Colonic mucosa (tissue), 4 donors: ENCODE measurements around the gene NAPA. TPM values are rescaled to one million over a fixed set of nuclear protein-coding genes. Genes with fewer than 3 reads are reported as not detected.

ENCODE experiments used
- DNase-seq: peaks from one replicate; pipeline ENCODE4 v3.0.0-alpha.2; 2020
- H3K27ac ChIP-seq: fragments of 200-600 bp; one replicate; pipeline ENCODE4 v1.8.0; 2021
- H3K27me3 ChIP-seq: fragments of 200-600 bp; one replicate; pipeline ENCODE4 v1.8.0; 2021
- H3K36me3 ChIP-seq: fragments of 200-600 bp; one replicate; pipeline ENCODE4 v1.8.0; 2021
- H3K4me1 ChIP-seq: fragments of 200-600 bp; one replicate; pipeline ENCODE4 v1.8.0; 2021; ENCODE audit warnings: mild to moderate bottlenecking
- H3K4me3 ChIP-seq: fragments of 200-600 bp; one replicate; pipeline ENCODE4 v1.8.0; 2021
- H3K9ac ChIP-seq, 2 donors: one replicate each; pipeline ENCODE4 v1.7.0; 2013; ENCODE audit warnings: control low read depth in 2 of 2, low read depth in 2 of 2, low read length in 2 of 2
- H3K9me3 ChIP-seq: fragments of 200-600 bp; one replicate; pipeline ENCODE4 v1.8.0; 2021
- CTCF ChIP-seq: fragments of 200-600 bp; IDR thresholded peaks from one replicate; pipeline ENCODE4 v1.8.0; 2022; ENCODE audit warnings: antibody characterized with exemption, mild to moderate bottlenecking
- intact Hi-C: fragments of 100-400 bp; cut with DNase I; formaldehyde crosslinking; loops from one replicate; pipeline ENCODE4 v1.14.1; 2022
- total RNA-seq, 2 donors: library from RNA; stranded (reverse); fragmentation: NEBNext Ultra II Directional in 1 of 2; extraction: Animal tissue kit (Norgen Biotek cat#: 25700) in 1 of 2; gene quantifications; one replicate each; pipeline ENCODE4 v1.2.1, GENCODE V29; 2021
- donor health status: healthy.
- donor health status: DM: no; HTN: no; CAD: no.
- donor health status: DM: no; HTN: no; CAD: no.

Gene NAPA
- total RNA-seq, 2 donors from 2014 or later, result 111 to 115 TPM

GRCh38 chr19:47476438-47476972 lies 38.4 kb downstream of the NAPA start:
- TF ChIP-seq CTCF, result no peak
- no peak for DNase-seq
- H3K27ac ChIP-seq, result no peak overlapping the region
- H3K27me3 ChIP-seq, result peaks cover 6% of the 10 kb centered on the region
- H3K9me3 ChIP-seq, result no peaks in the 10 kb centered on the region
- no peaks in the 10 kb centered on the region for H3K4me1 ChIP-seq
- H3K9ac ChIP-seq, result no peak overlapping the region
- intact Hi-C loops, result no loop called here
- no peaks in the 10 kb centered on the region for H3K36me3 ChIP-seq
- H3K4me3 ChIP-seq, result no peak overlapping the region

- DNase-seq, result no peak
Measured at GRCh38 chr19:47475465-47475864, 39.4 kb downstream of the NAPA start.

GRCh38 chr19:47473336-47473735 lies 41.5 kb downstream of the NAPA start:
- H3K4me1 ChIP-seq, result no peaks in the 10 kb centered on the region
- no peak overlapping the region for H3K9ac ChIP-seq
- no peak overlapping the region for H3K4me3 ChIP-seq
- no peak overlapping the region for H3K27ac ChIP-seq
- TF ChIP-seq CTCF, result no peak
- H3K36me3 ChIP-seq, result no peaks in the 10 kb centered on the region
- H3K27me3 ChIP-seq, result peaks cover 23% of the 10 kb centered on the region
- no peak for DNase-seq
- H3K9me3 ChIP-seq, result no peaks in the 10 kb centered on the region
- intact Hi-C loops, result no loop called here

More at GRCh38 chr19:47475465-47475864, 39.4 kb downstream of the NAPA start:
- Histone ChIP-seq H3K27me3 (peaks cover 13% of the 10 kb centered on the region), H3K9me3 (no peaks in the 10 kb centered on the region), H3K36me3 (no peaks in the 10 kb centered on the region), H3K27ac (no peak overlapping the region), H3K9ac (no peak overlapping the region), H3K4me3 (no peak overlapping the region), H3K4me1 (no peaks in the 10 kb centered on the region)
- intact Hi-C loops, result no loop called here
- no peak for TF ChIP-seq CTCF

GRCh38 chr19:47471733-47472457 lies 43.0 kb downstream of the NAPA start, which contains the start of gene SLC8A2:
Gene SLC8A2 (minus strand): TSS chr19:47471893. CDS start chr19:47466403, 5,490 bp downstream.
- intact Hi-C loops, result no loop called here
- no peaks in the 10 kb centered on the region for H3K4me1 ChIP-seq
- peak; percentile 41 for DNase-seq
- TF ChIP-seq CTCF, result no peak
- no peak within 1 kb of the TSS for H3K4me3 ChIP-seq
- no peaks in the 10 kb centered on the region for H3K36me3 ChIP-seq
- H3K9ac ChIP-seq, result no peak within 1 kb of the TSS
- H3K27me3 ChIP-seq, result peaks cover 23% of the 10 kb centered on the region
- no peaks in the 10 kb centered on the region for H3K9me3 ChIP-seq
- H3K27ac ChIP-seq, result no peak within 1 kb of the TSS

GRCh38 chr19:47471381-47471732 lies 43.5 kb downstream of the NAPA start:
- Histone ChIP-seq H3K4me3 (no peak overlapping the region), H3K9ac (no peak overlapping the region), H3K36me3 (no peaks in the 10 kb centered on the region), H3K9me3 (no peaks in the 10 kb centered on the region), H3K4me1 (no peaks in the 10 kb centered on the region), H3K27me3 (peaks cover 23% of the 10 kb centered on the region), H3K27ac (no peak overlapping the region)
- intact Hi-C loops, result no loop called here
- TF ChIP-seq CTCF, result no peak
- no peak for DNase-seq
